H1 (cell line): ENCODE results near the gene TP53BP2. TPM values are rescaled to one million over a fixed set of nuclear protein-coding genes. Genes with fewer than 3 reads are reported as not detected.

Experiments used
- CTCF ChIA-PET: fragments of 300-600 bp; sonication (Branson Sonifier 250); formaldehyde crosslinking; loops from one replicate; lab custom pipeline; 2021; ENCODE audit not compliant: partially characterized antibody; lab: Charles Lee
- POLR2A ChIA-PET: fragments of 300-600 bp; sonication (Branson Sonifier 250); formaldehyde crosslinking; loops from one replicate; lab custom pipeline; 2021; ENCODE audit warnings: inconsistent platforms; ENCODE audit not compliant: partially characterized antibody; lab: Charles Lee
- DNase-seq, 2 experiments: peaks; one replicate each; pipeline versions ENCODE4 v3.0.0 to v3.0.0-alpha.2; 2010 to 2022; ENCODE audit warnings: low spot score in 2 of 2, low read depth in 1 of 2, mixed read lengths in 1 of 2
- FAIRE-seq: peaks from 2 replicates; lab custom pipeline; 2011; peaks lifted over from hg19 to GRCh38; lab: Jason Lieb, UNC
- H2AFZ ChIP-seq: 2 replicates; pipeline ENCODE4 v1.8.1; 2012; ENCODE audit warnings: low read length, inconsistent platforms
- H2AK5ac ChIP-seq: 2 replicates; pipeline ENCODE4 v1.6.1; 2013; ENCODE audit warnings: low read depth, low read length
- H2BK120ac ChIP-seq: replicated peaks from 2 replicates; pipeline ENCODE3; 2013; ENCODE audit warnings: low read depth, low read length, inconsistent platforms
- H2BK12ac ChIP-seq: 2 replicates; pipeline ENCODE4 v1.6.1; 2013; ENCODE audit warnings: low read depth, low read length
- H2BK15ac ChIP-seq: 2 replicates; pipeline ENCODE4 v1.6.1; 2013; ENCODE audit warnings: low read length
- H2BK20ac ChIP-seq: 2 replicates; pipeline ENCODE4 v1.6.1; 2013; ENCODE audit warnings: low read length
- H2BK5ac ChIP-seq: 2 replicates; pipeline ENCODE4 v1.6.1; 2013; ENCODE audit warnings: low read depth, low read length
- H3K14ac ChIP-seq: 2 replicates; pipeline ENCODE4 v1.6.1; 2013; ENCODE audit warnings: inconsistent platforms; ENCODE audit not compliant: insufficient read length
- H3K18ac ChIP-seq: 2 replicates; pipeline ENCODE4 v1.6.1; 2013; ENCODE audit warnings: low read length; ENCODE audit errors: extremely low read depth
- H3K23ac ChIP-seq: 2 replicates; pipeline ENCODE4 v1.6.1; 2013; ENCODE audit warnings: inconsistent platforms; ENCODE audit not compliant: insufficient read length
- H3K23me2 ChIP-seq: 2 replicates; pipeline ENCODE4 v1.6.1; 2013; ENCODE audit warnings: low read depth, low read length
- H3K27ac ChIP-seq: 2 replicates; pipeline ENCODE4 v1.6.1; 2011; ENCODE audit warnings: low read depth, low read length, inconsistent platforms
- H3K27me3 ChIP-seq, 4 experiments: replicated peaks in 1 of 4; 1 replicate in 1 of 4; 2 replicates in 3 of 4; pipeline versions ENCODE4 v1.6.1 to v1.8.1; 2011 to 2013; ENCODE audit warnings: low read length in 3 of 4, mild to moderate bottlenecking in 3 of 4, inconsistent platforms in 2 of 4, mixed read lengths in 2 of 4, moderate library complexity in 1 of 4; ENCODE audit not compliant: control insufficient read depth in 3 of 4, insufficient read depth in 3 of 4; ENCODE audit errors: extremely low read depth in 1 of 4
- H3K36me3 ChIP-seq, 4 experiments: 2 replicates each; pipeline versions ENCODE4 v1.6.1 to v1.8.1; 2011 to 2013; ENCODE audit warnings: mild to moderate bottlenecking in 4 of 4, low read length in 3 of 4, moderate library complexity in 2 of 4, control low read depth in 1 of 4, inconsistent platforms in 1 of 4; ENCODE audit not compliant: insufficient read depth in 4 of 4, control insufficient read depth in 2 of 4
- H3K4ac ChIP-seq: replicated peaks from 2 replicates; pipeline ENCODE3; 2013; ENCODE audit warnings: low read length, low read depth, mixed read lengths, inconsistent platforms; ENCODE audit not compliant: insufficient read length
- H3K4me1 ChIP-seq, 4 experiments: replicated peaks in 1 of 4; 1 replicate in 1 of 4; 2 replicates in 3 of 4; pipeline versions ENCODE4 v1.6.1 to v1.8.1; 2011 to 2013; ENCODE audit warnings: low read length in 3 of 4, inconsistent platforms in 2 of 4, mixed read lengths in 1 of 4; ENCODE audit not compliant: insufficient read depth in 4 of 4, control insufficient read depth in 3 of 4
- H3K4me2 ChIP-seq, 2 experiments: 2 replicates each; pipeline versions ENCODE4 v1.6.1 to v1.8.1; 2011 to 2013; ENCODE audit warnings: low read depth in 2 of 2, low read length in 2 of 2, control low read depth in 1 of 2, inconsistent platforms in 1 of 2, mild to moderate bottlenecking in 1 of 2; ENCODE audit not compliant: insufficient read depth in 1 of 2
- H3K4me3 ChIP-seq, 4 experiments: fragments of 200-600, 300-600 bp in 1 of 4; sonication (generic), shearing (Covaris generic), sonication (Bioruptor Twin) in 1 of 4; 2 replicates each; pipeline versions ENCODE4 v1.5.1 to v1.8.1; 2011 to 2016; ENCODE audit warnings: low read length in 4 of 4, low read depth in 3 of 4, control low read depth in 2 of 4, inconsistent platforms in 2 of 4, mild to moderate bottlenecking in 2 of 4, mixed read lengths in 1 of 4, moderate library complexity in 1 of 4; ENCODE audit not compliant: insufficient read depth in 2 of 4; ENCODE audit errors: extremely low read depth in 1 of 4
- H3K56ac ChIP-seq: replicated peaks from 2 replicates; pipeline ENCODE3; 2013; ENCODE audit warnings: low read depth, mild to moderate bottlenecking, mixed read lengths, low read length, inconsistent platforms; ENCODE audit not compliant: insufficient read length
- H3K79me1 ChIP-seq: 2 replicates; pipeline ENCODE4 v1.6.1; 2013; ENCODE audit warnings: low read depth, low read length, control low read depth
- H3K79me2 ChIP-seq, 2 experiments: 2 replicates each; pipeline versions ENCODE4 v1.6.1 to v1.8.1; 2012 to 2013; ENCODE audit warnings: low read length in 2 of 2, mild to moderate bottlenecking in 2 of 2, inconsistent platforms in 1 of 2; ENCODE audit not compliant: insufficient read depth in 2 of 2, control insufficient read depth in 1 of 2
- H3K9ac ChIP-seq, 4 experiments: replicated peaks in 1 of 4; 1 replicate in 1 of 4; 2 replicates in 3 of 4; pipeline versions ENCODE4 v1.6.1 to v1.8.1; 2011 to 2013; ENCODE audit warnings: low read depth in 3 of 4, low read length in 3 of 4, control low read depth in 2 of 4, mild to moderate bottlenecking in 2 of 4, moderate library complexity in 2 of 4, inconsistent platforms in 1 of 4; ENCODE audit errors: extremely low read depth in 1 of 4
- H3K9me3 ChIP-seq, 2 experiments: 2 replicates each; pipeline versions ENCODE4 v1.6.1 to v1.8.1; 2012 to 2013; ENCODE audit warnings: mild to moderate bottlenecking in 2 of 2, moderate library complexity in 2 of 2, control low read depth in 1 of 2, inconsistent platforms in 1 of 2, low read depth in 1 of 2, low read length in 1 of 2, mixed read lengths in 1 of 2; ENCODE audit not compliant: insufficient read depth in 2 of 2
- H4K20me1 ChIP-seq, 2 experiments: replicated peaks in 1 of 2; 2 replicates each; pipeline versions ENCODE3 to v1.8.1; 2011 to 2013; ENCODE audit warnings: inconsistent platforms in 2 of 2, low read length in 2 of 2, mild to moderate bottlenecking in 1 of 2; ENCODE audit not compliant: insufficient read depth in 2 of 2, control insufficient read depth in 1 of 2
- H4K5ac ChIP-seq: 2 replicates; pipeline ENCODE4 v1.6.1; 2013; ENCODE audit warnings: low read length, low read depth, mixed read lengths, inconsistent platforms; ENCODE audit not compliant: insufficient read length
- H4K8ac ChIP-seq: 2 replicates; pipeline ENCODE4 v1.8.0; 2013; ENCODE audit warnings: mild to moderate bottlenecking, moderate library complexity, low read length, inconsistent platforms; ENCODE audit not compliant: insufficient read depth; ENCODE audit errors: extremely low read depth
- H4K91ac ChIP-seq: replicated peaks from 2 replicates; pipeline ENCODE3; 2013; ENCODE audit warnings: low read length, mixed read lengths, inconsistent platforms; ENCODE audit not compliant: insufficient read length
- CREB1 ChIP-seq: IDR thresholded peaks from 2 replicates; pipeline ENCODE4 v1.6.1; 2012; ENCODE audit warnings: inconsistent platforms
- JUND ChIP-seq: IDR thresholded peaks from 2 replicates; pipeline ENCODE4 v1.6.1; 2011; ENCODE audit warnings: mild to moderate bottlenecking, improper control_type of control experiment, low read length
- RAD21 ChIP-seq, 2 experiments: IDR thresholded peaks in 1 of 2; conservative IDR thresholded peaks in 1 of 2; 2 replicates each; pipeline ENCODE4 v1.6.1; 2011; ENCODE audit warnings: low read depth in 2 of 2, low read length in 2 of 2, improper control_type of control experiment in 1 of 2, inconsistent platforms in 1 of 2, mild to moderate bottlenecking in 1 of 2, moderate library complexity in 1 of 2
- WGBS, 2 experiments: shearing (Covaris generic) in 1 of 2; methylation state at CpG; one replicate each; pipeline versions ENCODE4 v1.1.6 to v1.1.7; 2013 to 2015; ENCODE audit warnings: low lambda C conversion rate in 2 of 2, mixed read lengths in 2 of 2, inconsistent platforms in 1 of 2, low coverage in 1 of 2, missing lambda C conversion rate in 1 of 2; ENCODE audit not compliant: insufficient replicate concordance in 2 of 2, insufficient coverage in 1 of 2, insufficient read length in 1 of 2; ENCODE audit errors: extremely low coverage in 1 of 2, missing lambda C conversion rate in 1 of 2; 5-methylcytosine and 5-hydroxymethylcytosine counted together
- polyA plus RNA-seq, 7 experiments: library from polyadenylated mRNA; depleted of rRNA in 3 of 7; stranded (reverse) in 5 of 7; unstranded in 2 of 7; fragments of >200 nt in 5 of 7; fragments of 200-250 nt in 2 of 7; gene quantifications; 1 replicate in 5 of 7; 2 replicates in 1 of 7; 4 replicates in 1 of 7; pipeline versions ENCODE4 v1.2.1 to v1.2.3, GENCODE V29; 2011 to 2013; ENCODE audit warnings: missing spikeins in 2 of 7, mixed read lengths in 2 of 7
- total RNA-seq: library from RNA; stranded (reverse); fragmentation: NEBNext Ultra II Directional; extraction: Animal tissue kit (Norgen Biotek cat#: 25700); gene quantifications from 2 replicates; pipeline ENCODE4 v1.2.1, GENCODE V29; 2021

Gene TP53BP2
- total and polyA plus RNA-seq, 2 of the 8 experiments (the other 6 are each of a cell fraction or from before 2014, with no cell fraction given) = 18.0 to 38.7 TPM

DNA sequence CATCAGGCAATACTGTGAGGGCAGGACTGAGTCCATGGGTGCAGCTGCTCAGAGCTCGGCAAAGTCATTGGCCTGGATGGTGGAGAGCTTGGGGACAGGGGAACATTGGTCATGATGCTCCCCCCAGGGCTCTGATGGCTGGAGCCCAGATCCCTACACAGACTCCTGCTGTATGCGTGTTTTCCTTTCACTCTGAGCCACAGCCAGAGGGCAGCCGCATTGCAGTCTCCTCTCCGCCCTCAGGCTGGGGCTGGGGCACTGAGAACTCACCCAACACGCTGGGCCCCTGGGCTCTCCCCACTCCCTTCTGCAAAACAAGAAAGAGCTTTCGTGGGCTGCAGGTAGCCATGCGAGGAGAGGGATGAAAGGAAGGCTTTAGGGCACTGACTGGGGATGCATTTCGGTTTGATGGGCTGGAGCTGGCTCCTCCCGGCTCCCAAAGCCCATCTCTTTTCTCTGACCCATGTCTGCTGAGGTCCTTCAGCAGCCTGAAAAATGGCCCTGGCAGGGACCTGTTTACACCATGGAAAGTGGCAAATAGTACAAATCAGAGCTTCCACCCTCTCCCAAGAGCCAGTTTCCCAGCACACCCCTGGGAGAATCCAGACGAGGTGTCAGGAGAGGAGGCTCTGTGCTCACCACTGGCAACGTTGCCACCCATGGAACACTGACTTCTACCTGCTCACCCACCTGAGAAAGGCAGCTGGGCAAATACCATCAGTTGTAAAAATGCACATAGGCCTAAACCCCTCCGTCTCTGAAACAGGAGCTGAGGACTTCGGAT, 89.6 kb downstream of the TP53BP2 start:
- Histone ChIP-seq H2BK12ac (no peak overlapping the region), H3K14ac (no peak overlapping the region), H4K20me1 (no peaks in the 10 kb centered on the region), H3K4me2 (no peak overlapping the region), H3K27me3 (no peaks in the 10 kb centered on the region), H3K4me1 (peaks cover 0 to 8% (median 5%) of the 10 kb centered on the region in 4 experiments; a peak in 6 of 7 replicates), H3K18ac (no peak overlapping the region), H4K5ac (no peak overlapping the region), H3K36me3 (no peaks in the 10 kb centered on the region), H3K9ac (no peak overlapping the region), H2BK15ac (no peak overlapping the region), H2BK20ac (no peak overlapping the region), H3K9me3 (no peaks in the 10 kb centered on the region), H3K79me1 (no peaks in the 10 kb centered on the region), H4K91ac (no peak overlapping the region), H4K8ac (no peak overlapping the region), H3K27ac (no peak overlapping the region), H3K79me2 (no peaks in the 10 kb centered on the region), H2BK5ac (no peak overlapping the region), H3K4me3 (no peak overlapping the region), H3K23me2 (no peaks in the 10 kb centered on the region; the same call in 1 of the 2 replicates), H3K56ac (no peak overlapping the region), H2BK120ac (no peak overlapping the region), H2AFZ (no peak overlapping the region), H3K23ac (no peak overlapping the region), H3K4ac (no peak overlapping the region), H2AK5ac (no peak overlapping the region)
- TF ChIP-seq CREB1 = no peak
- no peak for TF ChIP-seq JUND
- peak in 1 of 2 experiments; percentile 17; a peak in 1 of 4 replicates for TF ChIP-seq RAD21 (IDR thresholded peaks at IDR 0.05 in 1 of 2, conservative IDR thresholded peaks at IDR 0.05 in 1 of 2; ENCODE audit: low read depth in 2 of 2, low read length in 2 of 2)
- CTCF ChIA-PET = interaction anchor here (0.6 to 2.4 kb wide), 14 partner anchors 9 to 308 kb away, joined by 3 to 9 read pairs (median 3); partner anchors contain the start of gene CAPN2
- DNase-seq = no peak
- no peak for FAIRE-seq
- POLR2A ChIA-PET = interaction anchor here (0.6 to 1.5 kb wide), 3 partner anchors 13 to 90 kb away, joined by 3 to 4 read pairs (median 3); partner anchors contain the start of gene TP53BP2
- WGBS, 2 experiments = 89% methylated on average over 13 of the region's 13 CpGs; no CpG with 5 or more reads in 1 of the 2 experiments
